HG03039 (cell line): Measurements from ENCODE around the gene CEBPZ.
"Not testable (repeated sequence)": the region's sequence is repeated elsewhere in the genome, so short reads cannot be mapped to it uniquely, and the experiment has no call there.

Experiments used
- ATAC-seq: cut with Tn5 transposase; IDR thresholded peaks from one replicate; pipeline ENCODE4 v1.9.1; 2021; ENCODE audit warnings: mild to moderate bottlenecking, moderate library complexity; ENCODE audit not compliant: unreplicated experiment

CEBPZ gene, protein sequence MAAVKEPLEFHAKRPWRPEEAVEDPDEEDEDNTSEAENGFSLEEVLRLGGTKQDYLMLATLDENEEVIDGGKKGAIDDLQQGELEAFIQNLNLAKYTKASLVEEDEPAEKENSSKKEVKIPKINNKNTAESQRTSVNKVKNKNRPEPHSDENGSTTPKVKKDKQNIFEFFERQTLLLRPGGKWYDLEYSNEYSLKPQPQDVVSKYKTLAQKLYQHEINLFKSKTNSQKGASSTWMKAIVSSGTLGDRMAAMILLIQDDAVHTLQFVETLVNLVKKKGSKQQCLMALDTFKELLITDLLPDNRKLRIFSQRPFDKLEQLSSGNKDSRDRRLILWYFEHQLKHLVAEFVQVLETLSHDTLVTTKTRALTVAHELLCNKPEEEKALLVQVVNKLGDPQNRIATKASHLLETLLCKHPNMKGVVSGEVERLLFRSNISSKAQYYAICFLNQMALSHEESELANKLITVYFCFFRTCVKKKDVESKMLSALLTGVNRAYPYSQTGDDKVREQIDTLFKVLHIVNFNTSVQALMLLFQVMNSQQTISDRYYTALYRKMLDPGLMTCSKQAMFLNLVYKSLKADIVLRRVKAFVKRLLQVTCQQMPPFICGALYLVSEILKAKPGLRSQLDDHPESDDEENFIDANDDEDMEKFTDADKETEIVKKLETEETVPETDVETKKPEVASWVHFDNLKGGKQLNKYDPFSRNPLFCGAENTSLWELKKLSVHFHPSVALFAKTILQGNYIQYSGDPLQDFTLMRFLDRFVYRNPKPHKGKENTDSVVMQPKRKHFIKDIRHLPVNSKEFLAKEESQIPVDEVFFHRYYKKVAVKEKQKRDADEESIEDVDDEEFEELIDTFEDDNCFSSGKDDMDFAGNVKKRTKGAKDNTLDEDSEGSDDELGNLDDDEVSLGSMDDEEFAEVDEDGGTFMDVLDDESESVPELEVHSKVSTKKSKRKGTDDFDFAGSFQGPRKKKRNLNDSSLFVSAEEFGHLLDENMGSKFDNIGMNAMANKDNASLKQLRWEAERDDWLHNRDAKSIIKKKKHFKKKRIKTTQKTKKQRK

DNA sequence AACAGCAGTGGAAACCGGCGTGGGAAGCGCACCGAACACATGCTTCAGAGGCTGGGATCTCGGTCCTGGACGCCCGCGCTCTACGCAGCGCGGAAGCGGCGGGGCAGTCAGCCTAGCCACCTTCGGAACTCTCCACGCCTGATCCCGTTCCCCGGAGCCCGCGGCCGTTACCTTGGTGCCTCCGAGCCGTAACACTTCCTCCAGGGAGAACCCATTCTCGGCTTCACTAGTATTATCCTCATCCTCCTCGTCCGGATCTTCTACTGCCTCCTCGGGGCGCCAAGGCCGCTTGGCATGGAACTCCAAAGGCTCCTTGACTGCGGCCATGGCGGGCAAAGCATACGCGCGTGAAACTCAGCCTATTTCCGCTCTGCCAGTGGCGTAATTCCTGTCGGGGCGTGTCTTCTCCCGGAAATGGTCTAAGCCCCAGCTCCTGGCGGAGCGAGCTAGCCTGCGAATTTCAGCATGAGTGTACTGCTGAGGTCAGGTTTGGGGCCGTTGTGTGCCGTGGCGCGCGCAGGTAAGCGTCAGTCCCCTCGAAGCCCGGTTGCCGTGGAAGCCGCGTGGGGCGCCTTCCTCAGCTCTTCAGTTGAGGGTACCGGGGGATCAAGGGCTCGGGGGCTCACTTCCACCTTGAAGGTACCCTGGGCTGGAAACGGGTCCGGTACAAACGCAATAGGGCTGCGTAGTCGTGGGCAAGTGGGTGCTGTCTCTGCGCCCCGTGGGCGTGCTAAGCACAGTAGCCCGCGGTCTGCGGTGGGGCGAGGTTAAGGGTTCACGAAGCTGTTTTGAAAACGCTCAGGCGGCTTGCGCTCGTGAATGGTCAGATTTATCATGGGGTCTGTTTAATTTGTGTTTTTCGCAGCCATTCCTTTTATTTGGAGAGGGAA lies at the start of gene CEBPZ, which contains the start of gene NDUFAF7:
TSS of gene CEBPZ (minus strand) at position 356 of the 890 bp plus-strand sequence. CDS start at position 327, 29 bp downstream.
TSS of gene NDUFAF7 (plus strand) at position 418 of the 890 bp plus-strand sequence. CDS start at position 466, 48 bp downstream.
- peak; percentile 93 for ATAC-seq

DNA sequence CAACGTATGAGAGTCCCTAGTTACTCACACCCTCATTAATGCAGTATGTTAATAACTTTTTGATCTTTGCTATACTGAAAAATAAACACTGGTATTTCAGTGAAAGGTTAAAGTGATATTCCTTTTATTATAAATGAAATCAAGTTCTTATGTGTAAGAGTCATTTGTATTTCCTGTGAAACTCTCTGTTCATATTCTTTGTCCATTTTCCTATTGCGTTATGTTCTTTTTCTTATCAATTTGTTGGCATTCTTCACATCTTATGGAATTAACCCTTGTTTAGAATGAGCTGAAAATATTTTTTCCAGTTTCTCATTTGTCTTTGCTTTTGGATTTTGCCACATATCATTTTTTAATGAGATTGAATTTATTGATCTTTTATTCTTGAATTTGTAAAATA lies 44.9 kb upstream of the CEBPZ start:
- ATAC-seq: no peak

DNA sequence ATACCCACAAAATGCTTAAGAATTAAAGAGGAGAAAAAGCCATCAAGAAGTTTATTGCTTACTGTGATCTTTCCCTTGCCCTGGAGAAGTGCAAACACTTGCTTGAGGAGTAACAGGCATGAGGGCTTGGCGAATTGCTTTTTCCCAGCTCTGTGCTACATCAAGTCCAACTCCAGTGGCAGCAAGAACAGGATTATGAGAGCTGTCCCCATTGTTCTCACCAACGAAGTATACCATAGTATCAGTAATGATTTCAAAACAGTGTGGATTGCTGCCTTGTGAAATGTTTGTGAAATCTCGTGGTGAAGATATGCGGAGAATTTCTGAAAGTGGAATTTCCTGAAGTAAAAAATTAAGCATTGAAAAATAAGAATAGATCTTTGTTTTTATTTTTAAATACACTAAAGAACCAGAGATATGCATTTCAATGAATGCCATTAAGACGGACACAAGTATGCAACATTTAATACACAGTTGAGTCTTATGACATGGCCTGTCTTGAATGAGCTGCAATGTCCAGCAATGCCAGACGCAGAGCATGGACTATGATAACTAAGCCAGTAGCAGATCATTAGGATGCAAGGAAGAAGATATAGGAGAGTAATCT lies 43.1 kb upstream of the CEBPZ start:
- no peak for ATAC-seq

DNA sequence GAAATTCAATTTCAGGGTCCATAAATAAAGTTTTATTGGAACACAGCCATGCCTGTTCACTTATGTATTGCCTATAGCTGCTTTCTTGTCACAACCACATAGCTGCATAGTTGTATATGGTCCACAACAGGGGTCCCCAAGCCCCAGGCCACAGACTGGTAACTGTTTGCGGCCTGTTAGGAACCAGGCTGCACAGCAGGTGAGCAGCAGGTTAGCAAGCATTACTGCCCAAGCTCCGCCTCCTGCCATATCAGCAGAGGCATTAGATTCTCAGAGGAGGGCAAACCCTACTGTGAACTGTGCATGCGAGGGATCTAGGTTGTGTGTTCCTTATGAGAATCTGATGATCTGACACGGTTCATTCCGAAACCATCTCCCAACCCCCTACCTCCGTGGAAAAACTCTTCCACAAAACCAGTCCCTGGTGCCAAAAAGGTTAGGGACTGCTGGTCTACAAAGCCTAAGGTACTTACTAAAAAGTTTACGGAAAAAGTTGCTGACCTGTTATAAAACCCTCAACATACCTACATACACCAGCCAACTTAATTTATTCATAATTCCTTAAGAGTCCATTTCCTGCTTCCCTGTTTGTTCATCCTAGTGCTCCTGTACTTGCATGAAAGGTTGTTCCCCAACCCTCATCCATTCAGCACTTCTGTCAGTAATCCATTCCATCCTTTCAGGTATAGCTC lies 40.1 kb upstream of the CEBPZ start:
- no peak for ATAC-seq

DNA sequence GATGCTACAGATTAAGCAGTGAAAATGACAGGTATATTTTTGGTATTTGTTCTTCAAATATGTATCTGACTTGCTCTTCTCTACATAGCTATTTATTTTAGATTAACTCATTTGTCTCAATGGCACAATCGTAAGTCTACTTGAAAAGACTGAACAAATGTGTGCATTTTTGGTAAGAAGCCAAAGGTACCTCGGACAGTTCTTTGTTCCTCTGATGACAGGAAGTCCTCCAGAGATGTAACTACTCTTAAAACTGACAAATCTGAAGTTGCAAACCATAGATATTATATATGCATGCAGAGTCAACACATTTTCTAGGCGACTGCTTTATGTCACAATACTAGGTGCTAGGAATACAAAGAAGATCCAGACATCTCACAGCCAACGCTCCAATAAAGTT lies 36.7 kb upstream of the CEBPZ start:
- no peak for ATAC-seq

DNA sequence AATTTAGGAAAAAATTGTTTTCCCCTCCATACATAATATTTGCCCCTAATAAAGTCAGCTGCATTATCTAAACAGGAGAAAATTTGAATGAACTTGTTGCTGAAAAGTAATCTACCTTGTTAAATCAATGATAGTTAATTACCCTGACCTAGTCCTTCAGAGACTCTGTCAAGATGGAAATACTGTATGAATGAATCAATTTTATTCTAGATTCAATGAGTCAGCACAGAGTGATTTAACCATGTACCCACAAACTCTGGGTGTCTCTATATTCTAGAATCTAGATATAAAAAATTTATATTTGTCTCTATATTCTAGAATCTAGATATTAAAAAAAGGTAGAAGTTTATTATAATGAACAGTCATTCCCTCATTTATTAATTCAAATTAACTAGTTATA lies 36.3 kb upstream of the CEBPZ start:
- ATAC-seq: no peak

DNA sequence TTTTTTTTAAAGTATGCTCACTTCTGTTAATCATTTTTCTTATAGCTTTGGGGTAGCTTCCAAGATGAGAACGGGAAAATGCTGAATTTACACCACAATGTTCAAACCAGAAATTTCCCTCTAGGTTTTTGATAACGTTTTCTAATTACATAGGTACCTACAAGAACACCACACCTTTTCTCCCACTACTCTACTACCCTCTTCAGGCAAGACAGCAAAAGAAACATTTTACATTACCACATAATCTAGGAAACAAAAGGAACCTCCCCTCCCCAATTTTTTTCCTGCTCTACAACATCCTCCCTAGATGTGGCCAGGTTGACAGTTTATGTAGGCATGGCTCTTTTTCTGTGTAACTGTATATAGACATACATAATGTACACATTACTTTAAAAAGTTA lies 32.4 kb upstream of the CEBPZ start:
- ATAC-seq: no peak

DNA sequence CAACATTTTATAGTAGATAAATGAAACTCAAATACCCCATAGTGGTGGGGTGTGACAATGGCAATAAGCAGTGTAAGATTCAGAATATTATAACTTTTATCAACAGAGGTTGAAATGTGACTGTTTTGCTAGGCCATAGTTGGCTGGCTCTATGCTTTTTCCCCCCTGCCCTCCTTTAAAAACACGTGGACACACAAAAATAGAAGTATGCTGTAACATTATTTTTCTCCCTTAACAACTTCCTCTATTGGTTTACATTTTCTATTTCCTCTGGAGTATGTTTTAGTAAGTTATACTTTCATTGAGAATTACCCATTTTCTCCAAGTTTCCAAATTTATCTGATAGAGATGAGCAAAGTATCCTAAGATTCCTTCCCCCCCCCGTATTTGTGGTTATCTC lies 31.1 kb upstream of the CEBPZ start:
- no peak for ATAC-seq

DNA sequence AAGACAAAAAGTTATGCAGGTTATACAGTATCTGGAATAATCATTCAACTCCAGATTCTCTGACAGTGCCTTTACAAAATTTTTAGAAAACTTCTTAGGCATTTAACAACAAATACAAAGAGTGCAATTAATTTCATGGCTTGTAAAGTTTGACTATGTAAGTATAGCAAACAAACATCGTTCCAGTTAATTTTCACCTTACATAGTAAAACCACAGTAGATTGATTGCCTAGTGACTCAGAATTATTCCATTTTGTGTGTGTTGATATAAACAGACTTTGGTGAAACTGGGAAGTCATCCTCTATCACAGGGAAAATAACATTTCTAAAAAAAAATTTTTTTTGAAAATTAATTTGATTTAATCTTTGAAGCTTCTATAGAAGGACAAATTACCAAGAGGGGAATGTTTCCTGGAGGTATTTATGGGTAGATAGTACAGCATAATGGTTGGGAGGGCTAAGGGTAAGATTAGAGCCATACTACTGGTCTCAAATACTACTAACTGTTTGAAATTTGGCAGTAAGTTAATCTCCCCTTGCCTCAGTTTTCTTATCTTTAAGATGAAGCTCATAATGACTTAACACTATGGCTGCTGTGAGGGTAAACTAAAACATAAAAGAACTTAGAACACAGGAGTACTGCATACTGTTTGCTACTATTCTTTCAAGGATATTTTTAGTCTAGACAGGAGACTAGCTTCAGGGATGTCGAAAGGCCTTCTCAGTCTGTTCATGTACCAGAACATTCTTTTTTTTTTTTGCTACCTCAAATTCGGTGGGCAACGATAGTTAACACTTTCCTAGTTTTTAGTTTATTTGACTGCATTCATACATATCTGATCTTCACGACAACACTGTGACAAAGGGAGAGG lies 19.7 kb upstream of the CEBPZ start:
- ATAC-seq: no peak

DNA sequence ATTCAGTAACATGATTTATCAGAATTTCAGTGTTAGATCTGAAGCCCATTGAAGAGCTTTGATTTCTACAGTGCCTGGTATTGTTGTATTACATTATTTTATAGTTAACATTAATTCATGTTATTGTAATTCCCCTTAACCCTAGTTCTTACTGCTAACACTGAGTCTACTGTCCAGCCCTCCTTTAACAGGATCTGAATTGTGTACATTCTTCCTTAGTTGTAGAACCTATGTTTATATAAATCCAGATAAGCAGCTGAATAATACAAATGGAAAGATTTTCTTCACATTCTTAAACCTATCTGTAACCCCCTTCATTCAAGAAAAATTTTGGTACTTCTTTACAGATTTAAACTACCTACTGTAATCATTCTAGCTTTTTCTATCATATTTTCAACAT lies 14.8 kb upstream of the CEBPZ start:
- ATAC-seq: no peak

DNA sequence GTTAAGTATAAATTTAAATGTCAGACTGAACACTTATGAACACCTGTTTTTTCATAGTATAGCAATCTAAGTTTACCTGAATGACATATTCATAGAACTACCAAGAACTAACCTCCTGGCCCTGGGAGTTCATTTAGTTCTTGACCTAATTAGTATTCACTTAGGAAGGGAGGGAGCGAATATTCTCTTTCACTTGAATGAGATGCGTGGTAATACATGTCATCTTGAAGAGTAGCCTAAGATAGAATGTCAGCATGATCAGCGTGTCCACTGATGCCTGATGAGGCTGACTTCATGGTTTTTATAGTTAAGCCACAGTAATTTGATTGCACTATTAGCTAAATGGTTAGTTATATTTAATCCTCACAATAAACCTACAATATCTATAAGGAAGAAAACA lies 13.4 kb upstream of the CEBPZ start:
- ATAC-seq: no peak

DNA sequence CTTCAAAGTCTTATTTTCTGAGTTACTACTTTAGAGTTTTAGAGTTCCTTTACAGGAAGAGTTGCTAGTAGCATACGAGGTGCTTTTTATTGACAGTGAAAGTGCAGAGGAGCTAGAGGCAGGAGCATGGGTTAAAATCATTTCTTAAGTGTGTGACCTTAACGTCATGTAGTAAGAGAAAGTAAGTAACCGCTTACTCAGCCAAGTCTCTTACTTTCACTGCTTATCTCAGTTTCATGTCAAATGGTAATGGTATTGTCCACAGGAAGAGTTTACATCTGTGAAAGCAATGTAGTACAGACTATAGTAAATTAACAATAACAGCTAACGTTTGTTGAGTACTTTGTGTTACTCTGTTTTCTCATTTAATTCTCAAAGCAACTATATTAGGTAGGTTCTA lies 12.6 kb upstream of the CEBPZ start:
- ATAC-seq: no peak

DNA sequence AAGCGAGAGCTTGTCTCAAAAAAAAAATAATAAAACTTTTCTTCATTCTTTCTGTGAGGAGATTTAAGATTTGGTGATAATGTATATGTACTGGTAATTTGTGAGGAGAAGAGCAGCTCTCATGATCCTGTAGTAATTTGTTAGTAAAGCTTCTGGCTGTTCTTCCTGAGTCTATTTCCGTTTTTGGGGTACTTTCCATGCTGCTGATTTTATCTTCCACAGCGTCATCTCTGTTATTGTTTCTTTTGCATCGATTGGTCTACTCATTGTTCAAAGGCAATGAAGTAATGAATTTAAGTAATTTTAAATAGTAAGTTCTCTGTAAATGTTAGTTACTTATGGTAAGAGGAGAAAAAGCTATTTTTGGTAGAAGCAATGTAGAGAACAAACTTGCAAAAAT lies 12.0 kb upstream of the CEBPZ start:
- ATAC-seq: no peak

DNA sequence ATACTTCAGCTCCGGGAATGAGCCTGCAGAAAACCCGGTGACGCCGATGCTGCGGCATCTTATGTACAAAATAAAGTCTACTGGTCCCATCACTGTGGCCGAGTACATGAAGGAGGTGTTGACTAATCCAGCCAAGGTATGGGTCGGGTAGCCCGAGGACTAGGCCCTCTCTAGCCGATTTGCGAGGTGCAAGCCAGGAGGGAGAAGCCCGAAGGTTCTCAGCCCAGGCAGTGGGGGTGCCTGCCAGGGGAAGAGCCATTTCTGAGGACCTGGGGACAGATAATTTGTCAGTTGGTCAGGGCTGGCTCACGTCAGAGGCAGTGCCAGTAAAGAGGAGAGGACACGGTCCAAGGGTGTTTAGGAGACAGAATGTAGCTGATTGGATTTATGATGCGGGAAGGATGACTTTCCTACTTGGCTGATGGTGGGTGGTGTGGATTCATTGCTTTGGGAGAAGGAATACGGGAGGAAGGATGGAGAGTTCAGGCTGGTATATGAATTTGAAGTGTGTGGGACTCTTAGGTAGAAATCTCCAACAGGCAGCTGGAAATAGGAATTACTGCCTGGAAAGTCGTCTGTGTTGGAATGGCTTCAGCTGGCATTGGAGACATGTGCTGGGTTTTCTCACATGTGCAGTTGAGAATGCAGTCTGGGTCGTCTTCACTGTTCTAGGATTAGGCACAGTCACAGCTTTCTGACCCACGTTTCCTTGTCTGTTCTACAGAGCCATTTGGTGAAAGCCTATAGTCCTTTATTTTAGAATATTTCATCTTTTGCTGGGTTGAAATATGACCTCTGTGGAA lies 936 bp upstream of the CEBPZ start:
- no peak for ATAC-seq

DNA sequence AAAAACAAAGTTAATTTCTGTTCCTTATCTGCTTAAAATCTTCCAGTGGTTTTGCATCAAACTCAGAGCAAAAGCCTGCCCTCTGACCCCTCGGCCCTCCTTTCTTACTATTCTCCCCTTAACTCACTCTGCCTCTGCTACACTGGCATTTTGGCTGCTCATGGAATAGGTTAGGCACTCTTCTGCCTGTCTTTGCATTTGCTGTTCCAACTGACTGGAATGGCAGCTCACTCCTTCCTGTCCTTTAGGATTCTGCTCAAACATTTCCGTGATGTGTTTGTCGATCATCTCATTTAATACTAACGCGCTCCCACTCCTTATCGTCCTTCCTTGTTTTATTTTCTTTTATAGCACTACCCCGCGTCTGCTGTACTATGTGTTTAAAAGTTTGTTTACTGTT lies 815 bp downstream of the CEBPZ start:
- no peak for ATAC-seq

DNA sequence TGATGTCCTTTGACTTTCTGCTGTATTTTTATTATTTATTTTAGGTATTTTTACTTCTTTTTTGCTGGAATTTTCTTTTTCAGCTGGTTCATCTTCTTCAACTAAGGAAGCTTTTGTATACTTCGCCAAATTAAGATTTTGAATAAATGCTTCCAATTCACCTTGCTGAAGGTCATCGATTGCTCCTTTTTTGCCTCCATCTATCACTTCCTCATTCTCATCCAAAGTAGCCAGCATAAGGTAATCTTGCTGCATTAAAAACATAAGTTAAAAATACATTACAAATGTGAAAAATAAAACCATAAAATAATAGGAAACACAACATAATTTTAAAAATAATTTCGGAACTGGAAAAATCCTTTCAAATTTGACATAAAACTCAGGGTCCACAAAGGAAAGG lies 2.6 kb downstream of the CEBPZ start:
- no peak for ATAC-seq

DNA sequence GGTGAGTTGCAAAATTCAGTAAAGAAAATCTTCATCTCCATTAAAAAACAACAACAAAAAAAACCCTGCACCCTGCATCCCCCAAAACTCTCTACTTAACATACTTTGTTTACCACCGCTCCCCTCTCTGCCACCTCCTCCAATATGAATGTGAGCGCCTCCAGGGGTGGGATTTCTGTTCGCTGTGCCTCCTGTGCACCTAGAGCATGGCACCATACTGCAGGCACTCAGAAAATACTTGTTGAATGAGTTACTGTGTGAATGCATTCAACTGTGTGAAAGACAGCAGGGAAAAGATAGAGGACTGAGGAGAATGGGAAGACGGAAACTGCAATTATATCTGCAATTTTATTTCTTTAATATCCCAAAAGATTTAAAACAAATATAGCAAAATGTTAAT lies 4.5 kb downstream of the CEBPZ start:
- ATAC-seq: no peak

DNA sequence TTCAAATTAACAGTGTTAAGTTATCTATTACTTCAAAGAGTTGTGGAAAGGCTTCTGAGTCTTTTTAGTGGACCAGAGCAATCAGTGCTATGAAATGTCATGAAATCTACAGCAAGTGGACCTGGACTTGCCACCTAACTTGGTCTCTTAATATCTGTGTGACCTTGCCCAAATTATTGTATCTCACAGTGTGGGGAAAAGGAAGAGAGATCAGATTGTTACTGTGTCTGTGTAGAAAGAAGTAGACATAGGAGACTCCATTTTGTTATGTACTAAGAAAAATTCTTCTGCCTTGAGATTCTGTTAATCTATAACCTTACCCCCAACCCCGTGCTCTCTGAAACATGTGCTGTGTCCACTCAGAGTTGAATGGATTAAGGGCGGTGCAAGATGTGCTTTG lies 6.3 kb downstream of the CEBPZ start:
- not testable (repeated sequence) for ATAC-seq
